BLaER1 (cell line): ENCODE data around the gene RBM43.
"Not testable (repeated sequence)": the region's sequence is repeated elsewhere in the genome, so short reads cannot be mapped to it uniquely, and the experiment has no call there.

ENCODE experiments used
- H3K27ac ChIP-seq: shearing (Covaris generic); formaldehyde crosslinking; 2 replicates; pipeline ENCODE4 v1.8.1; 2022
- H3K27me3 ChIP-seq: shearing (Covaris generic); formaldehyde crosslinking; 2 replicates; pipeline ENCODE4 v1.8.1; 2022
- H3K36me3 ChIP-seq: shearing (Covaris generic); formaldehyde crosslinking; 2 replicates; pipeline ENCODE4 v1.8.1; 2022
- H3K4me1 ChIP-seq: shearing (Covaris generic); formaldehyde crosslinking; 2 replicates; pipeline ENCODE4 v1.8.1; 2022
- H3K4me2 ChIP-seq: shearing (Covaris generic); formaldehyde crosslinking; 2 replicates; pipeline ENCODE4 v1.8.1; 2022
- H3K4me3 ChIP-seq: shearing (Covaris generic); formaldehyde crosslinking; 2 replicates; pipeline ENCODE4 v1.8.1; 2022
- H3K9ac ChIP-seq: shearing (Covaris generic); formaldehyde crosslinking; 2 replicates; pipeline ENCODE4 v1.8.1; 2022
- H3K9me3 ChIP-seq: shearing (Covaris generic); formaldehyde crosslinking; 2 replicates; pipeline ENCODE4 v1.8.1; 2022
- H4K20me1 ChIP-seq: shearing (Covaris generic); formaldehyde crosslinking; 2 replicates; pipeline ENCODE4 v1.8.1; 2022
- Cebpa-rat ChIP-seq: shearing (Covaris generic); IDR thresholded peaks from 2 replicates; pipeline ENCODE4 v1.8.1; 2022

Gene RBM43

GRCh38 chr2:151261231-151261976, at the start of gene RBM43:
Gene RBM43 (minus strand): TSS chr2:151261863. CDS start chr2:151261727, 136 bp downstream.
- TF ChIP-seq Cebpa-rat: no peak
- no peaks in the 10 kb centered on the region for H3K27me3 ChIP-seq
- H3K4me3 ChIP-seq: peak within 1 kb of the TSS; percentile 87
- no peaks in the 10 kb centered on the region for H4K20me1 ChIP-seq
- H3K36me3 ChIP-seq: no peaks in the 10 kb centered on the region
- peak within 1 kb of the TSS; percentile 91 for H3K9ac ChIP-seq
- H3K27ac ChIP-seq: peak within 1 kb of the TSS; percentile 95
- no peaks in the 10 kb centered on the region for H3K9me3 ChIP-seq
- H3K4me2 ChIP-seq: peak within 1 kb of the TSS; percentile 80
- H3K4me1 ChIP-seq: peaks cover 21% of the 10 kb centered on the region

GRCh38 chr2:151310313-151310712, 48.6 kb upstream of the RBM43 start:
- not testable (repeated sequence) for H3K4me1 ChIP-seq, H4K20me1 ChIP-seq, H3K27me3 ChIP-seq

GRCh38 chr2:151306621-151307020, 45.0 kb upstream of the RBM43 start:
- TF ChIP-seq Cebpa-rat: no peak
- no peak overlapping the region for H3K27ac ChIP-seq
- H3K9ac ChIP-seq: no peak overlapping the region
- H3K36me3 ChIP-seq: no peaks in the 10 kb centered on the region
- H3K27me3 ChIP-seq: no peaks in the 10 kb centered on the region
- peaks cover 14% of the 10 kb centered on the region for H3K9me3 ChIP-seq
- no peaks in the 10 kb centered on the region for H4K20me1 ChIP-seq
- no peak overlapping the region for H3K4me3 ChIP-seq
- H3K4me1 ChIP-seq: no peaks in the 10 kb centered on the region
- H3K4me2 ChIP-seq: no peak overlapping the region

More at GRCh38 chr2:151310313-151310712, 48.6 kb upstream of the RBM43 start:
- H3K9me3 ChIP-seq: peaks cover 14% of the 10 kb centered on the region
- not testable (repeated sequence) for H3K4me3 ChIP-seq, H3K27ac ChIP-seq, H3K9ac ChIP-seq, H3K36me3 ChIP-seq, H3K4me2 ChIP-seq

GRCh38 chr2:151305129-151305691, 43.5 kb upstream of the RBM43 start:
- no peak for TF ChIP-seq Cebpa-rat
- H3K9me3 ChIP-seq: peaks cover 10% of the 10 kb centered on the region
- H3K27me3 ChIP-seq: no peaks in the 10 kb centered on the region
- no peak overlapping the region for H3K4me3 ChIP-seq
- H3K9ac ChIP-seq: no peak overlapping the region
- H3K4me2 ChIP-seq: no peak overlapping the region
- no peaks in the 10 kb centered on the region for H3K36me3 ChIP-seq
- no peaks in the 10 kb centered on the region for H3K4me1 ChIP-seq
- H3K27ac ChIP-seq: no peak overlapping the region
- H4K20me1 ChIP-seq: no peaks in the 10 kb centered on the region

- no peak for TF ChIP-seq Cebpa-rat
- Histone ChIP-seq H3K4me3 (no peak overlapping the region), H4K20me1 (no peaks in the 10 kb centered on the region), H3K27me3 (no peaks in the 10 kb centered on the region), H3K4me2 (no peak overlapping the region), H3K9ac (no peak overlapping the region), H3K36me3 (no peaks in the 10 kb centered on the region), H3K27ac (no peak overlapping the region), H3K9me3 (no peaks in the 10 kb centered on the region), H3K4me1 (no peaks in the 10 kb centered on the region)
These were observed 41.2 kb upstream of the RBM43 start for GRCh38 chr2:151302879-151303278.

GRCh38 chr2:151302404-151302803, 40.7 kb upstream of the RBM43 start:
- Histone ChIP-seq H3K4me1 (no peaks in the 10 kb centered on the region), H3K27me3 (no peaks in the 10 kb centered on the region), H3K9me3 (no peaks in the 10 kb centered on the region), H3K27ac (no peak overlapping the region), H3K36me3 (no peaks in the 10 kb centered on the region), H3K4me2 (no peak overlapping the region), H3K9ac (no peak overlapping the region), H3K4me3 (no peak overlapping the region), H4K20me1 (no peaks in the 10 kb centered on the region)
- TF ChIP-seq Cebpa-rat: no peak

- H3K9me3 ChIP-seq: peaks cover 3% of the 10 kb centered on the region
- H3K4me1 ChIP-seq: no peaks in the 10 kb centered on the region
- no peak overlapping the region for H3K9ac ChIP-seq
- TF ChIP-seq Cebpa-rat: no peak
- H3K4me2 ChIP-seq: no peak overlapping the region
- no peaks in the 10 kb centered on the region for H4K20me1 ChIP-seq
- no peaks in the 10 kb centered on the region for H3K36me3 ChIP-seq
- H3K4me3 ChIP-seq: no peak overlapping the region
- H3K27me3 ChIP-seq: no peaks in the 10 kb centered on the region
- no peak overlapping the region for H3K27ac ChIP-seq
These were observed 38.4 kb upstream of the RBM43 start for GRCh38 chr2:151299920-151300539.

GRCh38 chr2:151297882-151298281, 36.2 kb upstream of the RBM43 start:
- Histone ChIP-seq H3K9me3 (peaks cover 3% of the 10 kb centered on the region), H4K20me1 (no peaks in the 10 kb centered on the region), H3K4me1 (no peaks in the 10 kb centered on the region), H3K4me2 (peak overlapping the region; percentile 17; the same call in 1 of the 2 replicates), H3K4me3 (no peak overlapping the region), H3K36me3 (no peaks in the 10 kb centered on the region), H3K9ac (no peak overlapping the region), H3K27ac (0 out of 2 replicates have a peak overlapping the region, but pooled peaks have one; percentile 4), H3K27me3 (no peaks in the 10 kb centered on the region)
- no peak for TF ChIP-seq Cebpa-rat

- H3K36me3 ChIP-seq, H3K27ac ChIP-seq, H3K9me3 ChIP-seq, H3K4me2 ChIP-seq, H4K20me1 ChIP-seq, H3K9ac ChIP-seq, H3K27me3 ChIP-seq, H3K4me1 ChIP-seq, H3K4me3 ChIP-seq: not testable (repeated sequence)
These were observed 34.3 kb upstream of the RBM43 start for GRCh38 chr2:151295926-151296325.

- H3K9me3 ChIP-seq: peaks cover 3% of the 10 kb centered on the region
- H3K27ac ChIP-seq: no peak overlapping the region
- TF ChIP-seq Cebpa-rat: no peak
- H3K4me3 ChIP-seq: no peak overlapping the region
- H3K27me3 ChIP-seq: no peaks in the 10 kb centered on the region
- no peak overlapping the region for H3K9ac ChIP-seq
- H4K20me1 ChIP-seq: no peaks in the 10 kb centered on the region
- peaks cover 20% of the 10 kb centered on the region for H3K4me1 ChIP-seq
- H3K4me2 ChIP-seq: no peak overlapping the region
- no peaks in the 10 kb centered on the region for H3K36me3 ChIP-seq
These were observed 30.9 kb upstream of the RBM43 start for GRCh38 chr2:151292546-151292945.
